GM12891 (cell line): ENCODE measurements around the gene MAEA.

Source experiments
- POLR2A ChIP-seq: IDR thresholded peaks from 2 replicates; pipeline ENCODE4 v1.6.1; 2011; ENCODE audit warnings: low read depth, low read length, control low read depth
- POLR2AphosphoS5 ChIP-seq: IDR thresholded peaks from 2 replicates; pipeline ENCODE4 v1.6.1; 2011; ENCODE audit warnings: low read depth, low read length, control low read depth
- SPI1 ChIP-seq: IDR thresholded peaks from 2 replicates; pipeline ENCODE4 v1.6.1; 2011; ENCODE audit warnings: low read depth, low read length, control low read depth
- TAF1 ChIP-seq: IDR thresholded peaks from 2 replicates; pipeline ENCODE4 v1.6.1; 2011; ENCODE audit warnings: low read depth, low read length, control low read depth

- TF ChIP-seq POLR2A (no peak), SPI1 (no peak), TAF1 (no peak), POLR2AphosphoS5 (no peak)
Observed at GRCh38 chr4:1297456-1298325, 8.0 kb downstream of the MAEA start.
